Upper lobe of left lung (tissue), 4 donors: ENCODE measurements around the gene MARCHF6.

ENCODE experiments used
- EP300 ChIP-seq, 4 donors: sonication (generic); formaldehyde crosslinking; IDR thresholded peaks; one replicate each; pipeline ENCODE4 v1.5.1; 2017; ENCODE audit warnings: antibody characterized with exemption in 4 of 4, control low read depth in 2 of 4
- POLR2A ChIP-seq, 4 donors: fragments of 450-650 bp; IDR thresholded peaks; one replicate each; pipeline ENCODE4 v1.5.1; 2016 to 2017; ENCODE audit warnings: antibody characterized with exemption in 4 of 4, mild to moderate bottlenecking in 2 of 4
- POLR2AphosphoS5 ChIP-seq, 2 donors: sonication (generic); formaldehyde crosslinking; IDR thresholded peaks; one replicate each; pipeline ENCODE4 v1.5.1; 2017; ENCODE audit warnings: antibody characterized with exemption in 2 of 2
- TF ChIP-seq, protein P1 (sequence below), 6 experiments: fragments of 450-650 bp in 4 of 6; fragments of 200-600 bp in 2 of 6; sonication (generic) in 2 of 6; IDR thresholded peaks; one replicate each; pipeline ENCODE4 v1.5.1; 2016 to 2019; ENCODE audit warnings: antibody characterized with exemption in 6 of 6

DNA sequence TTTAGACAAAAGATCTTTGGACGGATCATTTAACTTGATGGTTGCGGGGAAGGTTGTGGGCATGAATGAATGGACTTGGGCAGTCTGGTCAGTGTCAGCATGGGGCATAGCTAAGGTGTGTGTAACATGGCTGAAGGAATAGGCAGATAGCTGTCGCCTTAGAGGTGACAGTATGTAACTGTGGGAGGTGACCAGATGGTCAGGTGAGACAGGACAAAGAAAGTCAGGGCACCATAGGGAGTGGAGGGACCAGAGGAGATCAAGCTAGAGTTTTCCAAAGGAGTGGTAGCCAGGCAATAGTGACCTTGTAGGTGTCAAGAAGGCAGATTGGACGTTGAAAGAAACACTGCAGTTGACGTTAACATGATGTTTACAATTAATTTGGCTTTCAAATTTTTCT lies 43.1 kb downstream of the MARCHF6 start:
- TF ChIP-seq POLR2A (IDR thresholded peaks at IDR 0.05) (no peak), POLR2AphosphoS5 (IDR thresholded peaks at IDR 0.05) (no peak), EP300 (IDR thresholded peaks at IDR 0.05) (no peak)
- TF ChIP-seq, protein P1, sequence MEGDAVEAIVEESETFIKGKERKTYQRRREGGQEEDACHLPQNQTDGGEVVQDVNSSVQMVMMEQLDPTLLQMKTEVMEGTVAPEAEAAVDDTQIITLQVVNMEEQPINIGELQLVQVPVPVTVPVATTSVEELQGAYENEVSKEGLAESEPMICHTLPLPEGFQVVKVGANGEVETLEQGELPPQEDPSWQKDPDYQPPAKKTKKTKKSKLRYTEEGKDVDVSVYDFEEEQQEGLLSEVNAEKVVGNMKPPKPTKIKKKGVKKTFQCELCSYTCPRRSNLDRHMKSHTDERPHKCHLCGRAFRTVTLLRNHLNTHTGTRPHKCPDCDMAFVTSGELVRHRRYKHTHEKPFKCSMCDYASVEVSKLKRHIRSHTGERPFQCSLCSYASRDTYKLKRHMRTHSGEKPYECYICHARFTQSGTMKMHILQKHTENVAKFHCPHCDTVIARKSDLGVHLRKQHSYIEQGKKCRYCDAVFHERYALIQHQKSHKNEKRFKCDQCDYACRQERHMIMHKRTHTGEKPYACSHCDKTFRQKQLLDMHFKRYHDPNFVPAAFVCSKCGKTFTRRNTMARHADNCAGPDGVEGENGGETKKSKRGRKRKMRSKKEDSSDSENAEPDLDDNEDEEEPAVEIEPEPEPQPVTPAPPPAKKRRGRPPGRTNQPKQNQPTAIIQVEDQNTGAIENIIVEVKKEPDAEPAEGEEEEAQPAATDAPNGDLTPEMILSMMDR (IDR thresholded peaks at IDR 0.05), result no peak
